Suprapubic skin (tissue), 4 donors: ENCODE data around the gene DCTN2. TPM values are rescaled to one million over a fixed set of nuclear protein-coding genes. Genes with fewer than 3 reads are reported as not detected.

Source experiments
- total RNA-seq, 4 donors: library from RNA; depleted of rRNA; stranded (reverse); fragments of >200 nt; gene quantifications; one replicate each; pipeline ENCODE4 v1.1.0, GENCODE V29; 2016

Gene DCTN2
- total RNA-seq, 4 donors from 2014 or later: 152 to 242 (median 185) TPM

Other genes with a start within 250 kb of the DCTN2 start
- gene R3HDM2, start 116.1 kb downstream of the DCTN2 start, total RNA-seq: 10 to 100 TPM; 43.4 to 97.6 (median 65.1) TPM
- not detected for gene INHBC, start 112.4 kb downstream of the DCTN2 start, total RNA-seq
- gene INHBE, start 91.9 kb downstream of the DCTN2 start, total RNA-seq: under 1 TPM in 1 of 4 donors, not detected in 3; 0.56 TPM
- 1 to 10 TPM in 2 of 4 donors, under 1 TPM in 1, not detected in 1; 0.51 to 2.9 (median 2.0) TPM for gene GLI1, start 87.4 kb downstream of the DCTN2 start, total RNA-seq
- gene ARHGAP9, start 67.3 kb downstream of the DCTN2 start, total RNA-seq: 1 to 10 TPM; 5.4 to 7.4 (median 5.9) TPM
- gene MARS1, start 59.1 kb downstream of the DCTN2 start, total RNA-seq: 100 to 1,000 TPM in 1 of 4 donors, 10 to 100 TPM in 3; 55.7 to 203 (median 79.7) TPM
- 10 to 100 TPM in 3 of 4 donors, 1 to 10 TPM in 1; 8.1 to 33.6 (median 14.4) TPM for gene DDIT3, start 26.7 kb downstream of the DCTN2 start, total RNA-seq
- 10 to 100 TPM; 24.4 to 92.9 (median 36.8) TPM for gene MBD6, start 24.4 kb downstream of the DCTN2 start, total RNA-seq
- under 1 TPM in 2 of 4 donors, not detected in 2; 0.08 to 0.23 TPM for gene KIF5A, start 2.9 kb upstream of the DCTN2 start, total RNA-seq
- gene PIP4K2C, start 44.0 kb upstream of the DCTN2 start, total RNA-seq: 10 to 100 TPM; 36.9 to 68.9 (median 51.5) TPM
- 10 to 100 TPM; 10.4 to 19.0 (median 12.1) TPM for gene DTX3, start 57.6 kb upstream of the DCTN2 start, total RNA-seq
- 10 to 100 TPM in 1 of 4 donors, 1 to 10 TPM in 3; 4.0 to 13.3 (median 7.9) TPM for gene ARHGEF25, start 64.2 kb upstream of the DCTN2 start, total RNA-seq
- gene B4GALNT1, start 86.0 kb upstream of the DCTN2 start, total RNA-seq: under 1 TPM in 3 of 4 donors, not detected in 1; 0.38 to 0.48 (median 0.42) TPM
- gene OS9, start 146.9 kb upstream of the DCTN2 start, total RNA-seq: 100 to 1,000 TPM; 165 to 282 (median 236) TPM
- 1 to 10 TPM in 3 of 4 donors, under 1 TPM in 1; 0.45 to 1.4 (median 1.3) TPM for gene AGAP2, start 191.6 kb upstream of the DCTN2 start, total RNA-seq
- gene TSPAN31, start 197.8 kb upstream of the DCTN2 start, total RNA-seq: 10 to 100 TPM; 29.8 to 54.7 (median 36.8) TPM
- 10 to 100 TPM; 35.7 to 82.3 (median 47.0) TPM for gene CDK4, start 205.1 kb upstream of the DCTN2 start, total RNA-seq
- 10 to 100 TPM; 10.2 to 26.6 (median 13.1) TPM for gene MARCHF9, start 207.9 kb upstream of the DCTN2 start, total RNA-seq
- gene CYP27B1, start 219.9 kb upstream of the DCTN2 start, total RNA-seq: 1 to 10 TPM; 1.2 to 4.1 (median 2.0) TPM
- 10 to 100 TPM in 3 of 4 donors, 1 to 10 TPM in 1; 9.1 to 24.1 (median 16.4) TPM for gene METTL1, start 224.9 kb upstream of the DCTN2 start, total RNA-seq
- gene EEF1AKMT3, start 225.4 kb upstream of the DCTN2 start, total RNA-seq: 10 to 100 TPM in 3 of 4 donors, 1 to 10 TPM in 1; 8.7 to 13.7 (median 11.3) TPM
- gene TSFM, start 235.6 kb upstream of the DCTN2 start, total RNA-seq: 10 to 100 TPM; 19.6 to 35.4 (median 29.1) TPM